Stomach (tissue), 9 donors: ENCODE results near the gene RIMS1. TPM values are rescaled to one million over a fixed set of nuclear protein-coding genes. Genes with fewer than 3 reads are reported as not detected.

Source experiments
- DNase-seq, 2 donors: peaks; one replicate each; pipeline versions ENCODE4 v3.0.0 to v3.0.0-alpha.2; 2013 to 2019
- H3K27ac ChIP-seq, 5 donors: fragments of 200-600 bp in 4 of 5; sonication (generic) in 4 of 5; one replicate each; pipeline ENCODE4 v1.5.1; 2013 to 2019; ENCODE audit warnings: mild to moderate bottlenecking in 1 of 5, moderate library complexity in 1 of 5
- H3K27me3 ChIP-seq, 3 donors: fragments of 200-600 bp; sonication (generic); one replicate each; pipeline ENCODE4 v1.5.1; 2017 to 2019; ENCODE audit warnings: mixed run types in 1 of 3
- H3K36me3 ChIP-seq, 4 donors: fragments of 200-600 bp; sonication (generic); 1 replicate in 3 of 4; 2 replicates in 1 of 4; pipeline ENCODE4 v1.5.1; 2016 to 2019
- H3K4me1 ChIP-seq, 4 donors: fragments of 200-600 bp; sonication (generic); one replicate each; pipeline ENCODE4 v1.5.1; 2016 to 2019
- H3K4me3 ChIP-seq, 4 donors: fragments of 200-600 bp; sonication (generic) in 3 of 4; one replicate each; pipeline ENCODE4 v1.5.1; 2016 to 2019; ENCODE audit warnings: mild to moderate bottlenecking in 1 of 4
- H3K9me3 ChIP-seq, 4 donors: fragments of 200-600 bp; sonication (generic); one replicate each; pipeline ENCODE4 v1.5.1; 2016 to 2019
- CTCF ChIP-seq, 7 experiments: fragments of 450-650 bp in 4 of 7; fragments of 200-600 bp in 3 of 7; sonication (generic) in 3 of 7; IDR thresholded peaks; one replicate each; pipeline ENCODE4 v1.5.1; 2016 to 2019; ENCODE audit warnings: antibody characterized with exemption in 7 of 7, control low read depth in 2 of 7, mild to moderate bottlenecking in 1 of 7
- EP300 ChIP-seq: sonication (generic); formaldehyde crosslinking; IDR thresholded peaks from one replicate; pipeline ENCODE4 v1.6.1; 2017; ENCODE audit warnings: antibody characterized with exemption
- POLR2A ChIP-seq, 4 donors: fragments of 450-650 bp; IDR thresholded peaks; one replicate each; pipeline ENCODE4 v1.6.1; 2016; ENCODE audit warnings: antibody characterized with exemption in 4 of 4, control low read depth in 2 of 4, mild to moderate bottlenecking in 1 of 4, moderate library complexity in 1 of 4
- POLR2AphosphoS5 ChIP-seq, 3 donors: sonication (generic); formaldehyde crosslinking; IDR thresholded peaks; one replicate each; pipeline ENCODE4 v1.6.1; 2016; ENCODE audit warnings: antibody characterized with exemption in 3 of 3
- WGBS, 5 donors: extraction: QIAGEN DNeasy Blood & Tissue Kit in 3 of 5; methylation state at CpG; one replicate each; pipeline versions ENCODE4 v1.1.5 to v1.1.7; 2013 to 2018; 5-methylcytosine and 5-hydroxymethylcytosine counted together
- intact Hi-C: fragments of 100-400 bp; cut with DNase I; formaldehyde crosslinking; loops from one replicate; pipeline ENCODE4 v1.15.1; 2023; ENCODE audit warnings: low total_unique reads
- polyA plus RNA-seq, 3 donors: library from polyadenylated mRNA; stranded (reverse); fragments of 200-250 nt; gene quantifications; one replicate each; pipeline ENCODE4 v1.2.3, GENCODE V29; 2013
- total RNA-seq, 5 donors: library from RNA; depleted of rRNA; stranded (reverse); fragments of >200 nt; gene quantifications; one replicate each; pipeline versions ENCODE4 v1.1.0 to v1.2.3, GENCODE V29; 2014 to 2016
- donor health status: healthy with polysubstance abuse.
- donor health status: Bipolar disorder and iron deficiency.
- donor health status: healthy.

The RIMS1 gene
- total and polyA plus RNA-seq, 8 donors, result 0.13 to 45.2 (median 5.1) TPM

GRCh38 chr6:72261554-72261953 is 375.2 kb downstream of the RIMS1 start:
- Histone ChIP-seq H3K4me3 (no peak overlapping the region), H3K9me3 (no peaks in the 10 kb centered on the region), H3K27ac (no peak overlapping the region), H3K36me3 (no peaks in the 10 kb centered on the region), H3K27me3 (no peaks in the 10 kb centered on the region), H3K4me1 (no peaks in the 10 kb centered on the region)
- TF ChIP-seq POLR2AphosphoS5 (IDR thresholded peaks at IDR 0.05), result no peak
- no peak for TF ChIP-seq CTCF (IDR thresholded peaks at IDR 0.05)
- no peak for TF ChIP-seq POLR2A (IDR thresholded peaks at IDR 0.05)
- no peak for TF ChIP-seq EP300
- 76 to 89% (median 86%) methylated on average over 3 of the region's 3 CpGs for WGBS, 5 donors
- no peak for DNase-seq
- intact Hi-C loops, result no loop called here

GRCh38 chr6:72262254-72262653 is 375.9 kb downstream of the RIMS1 start:
- H3K27ac ChIP-seq, result no peak overlapping the region
- intact Hi-C loops, result no loop called here
- TF ChIP-seq EP300 (no peak), POLR2A (IDR thresholded peaks at IDR 0.05) (no peak), CTCF (IDR thresholded peaks at IDR 0.05) (no peak), POLR2AphosphoS5 (IDR thresholded peaks at IDR 0.05) (no peak)
- H3K36me3 ChIP-seq, result no peaks in the 10 kb centered on the region
- H3K27me3 ChIP-seq, result no peaks in the 10 kb centered on the region
- H3K4me3 ChIP-seq, result no peak overlapping the region
- DNase-seq, result no peak
- no peaks in the 10 kb centered on the region for H3K4me1 ChIP-seq
- no peaks in the 10 kb centered on the region for H3K9me3 ChIP-seq
- 63 to 75% (median 70%) methylated on average over 4 of the region's 4 CpGs for WGBS, 5 donors

GRCh38 chr6:72267470-72267869 is 381.1 kb downstream of the RIMS1 start:
- no peak for DNase-seq
- no peak overlapping the region for H3K27ac ChIP-seq
- H3K27me3 ChIP-seq, result no peaks in the 10 kb centered on the region
- no peaks in the 10 kb centered on the region for H3K4me1 ChIP-seq
- no peaks in the 10 kb centered on the region for H3K36me3 ChIP-seq
- no peak overlapping the region for H3K4me3 ChIP-seq
- 85 to 98% (median 93%) methylated on average over 1 of the region's 1 CpG for whole genome bisulfite sequencing, 5 donors
- intact Hi-C loops, result no loop called here
- TF ChIP-seq POLR2A (IDR thresholded peaks at IDR 0.05) (no peak), EP300 (no peak), CTCF (IDR thresholded peaks at IDR 0.05) (no peak), POLR2AphosphoS5 (IDR thresholded peaks at IDR 0.05) (no peak)
- H3K9me3 ChIP-seq, result no peaks in the 10 kb centered on the region

- H3K27ac ChIP-seq, result no peak overlapping the region
- no peak for DNase-seq
- intact Hi-C loops, result no loop called here
- no peaks in the 10 kb centered on the region for H3K36me3 ChIP-seq
- H3K4me1 ChIP-seq, result no peaks in the 10 kb centered on the region
- H3K4me3 ChIP-seq, result no peak overlapping the region
- H3K27me3 ChIP-seq, result no peaks in the 10 kb centered on the region
- 33 to 53% (median 44%) methylated on average over 1 of the region's 1 CpG for WGBS, 5 donors
- H3K9me3 ChIP-seq, result no peaks in the 10 kb centered on the region
- TF ChIP-seq CTCF (IDR thresholded peaks at IDR 0.05) (no peak), EP300 (no peak), POLR2A (IDR thresholded peaks at IDR 0.05) (no peak), POLR2AphosphoS5 (IDR thresholded peaks at IDR 0.05) (no peak)
Observed at GRCh38 chr6:72271531-72271930, 385.2 kb downstream of the RIMS1 start.
